IMR-90 (cell line): ENCODE data around the gene VTN. TPM values are rescaled to one million over a fixed set of nuclear protein-coding genes. Genes with fewer than 3 reads are reported as not detected.

Source experiments
- ATAC-seq: fragments of 200-7000 bp; cut with Tn5 transposase; 2 replicates; pipeline ENCODE4 v1.9.1; 2020; ENCODE audit warnings: low read depth, mild to moderate bottlenecking, moderate library complexity
- BruUV-seq: library from RNA; stranded (reverse); fragments of 400-500 nt; replicated peaks from 2 replicates; lab custom pipeline; 2021; lab: Mats Ljungman, UMichigan
- CTCF ChIA-PET: fragments of 300-600 bp; formaldehyde crosslinking; extraction: SDS; loops from one replicate; lab custom pipeline; 2021; ENCODE audit warnings: antibody characterized with exemption; lab: Yijun Ruan, JAX
- POLR2A ChIA-PET: fragments of 300-600 bp; sonication (Branson Sonifier 250); formaldehyde crosslinking; loops from one replicate; lab custom pipeline; 2022; ENCODE audit warnings: antibody characterized with exemption; ENCODE audit not compliant: unreplicated experiment; lab: Charles Lee
- DNase-seq: peaks from one replicate; pipeline ENCODE4 v3.0.0; 2013
- H2AFZ ChIP-seq: replicated peaks from 2 replicates; pipeline ENCODE3; 2013; ENCODE audit warnings: low read length, mild to moderate bottlenecking; ENCODE audit not compliant: poor library complexity
- H2AK5ac ChIP-seq: 2 replicates; pipeline ENCODE4 v1.6.1; 2013; ENCODE audit warnings: low read depth, low read length, inconsistent platforms
- H2AK9ac ChIP-seq: replicated peaks from 2 replicates; pipeline ENCODE3; 2013; ENCODE audit warnings: mild to moderate bottlenecking, low read depth, low read length, moderate library complexity; ENCODE audit not compliant: poor library complexity
- H2BK120ac ChIP-seq: 2 replicates; pipeline ENCODE4 v1.6.1; 2013; ENCODE audit warnings: low read depth, low read length, inconsistent platforms
- H2BK15ac ChIP-seq: 3 replicates; pipeline ENCODE4 v1.6.1; 2013; ENCODE audit warnings: low read depth, low read length, inconsistent platforms
- H2BK20ac ChIP-seq: 2 replicates; pipeline ENCODE4 v1.6.1; 2013; ENCODE audit warnings: low read depth, mild to moderate bottlenecking, inconsistent platforms, low read length, moderate library complexity
- H2BK5ac ChIP-seq: 2 replicates; pipeline ENCODE4 v1.6.1; 2013; ENCODE audit warnings: mild to moderate bottlenecking, low read depth, low read length, inconsistent platforms; ENCODE audit not compliant: poor library complexity, severe bottlenecking
- H3K14ac ChIP-seq: replicated peaks from 2 replicates; pipeline ENCODE4 v1.6.1; 2013; ENCODE audit warnings: low read depth, low read length, inconsistent platforms
- H3K18ac ChIP-seq: 2 replicates; pipeline ENCODE4 v1.6.1; 2013; ENCODE audit warnings: low read depth, low read length, control low read depth
- H3K23ac ChIP-seq: 2 replicates; pipeline ENCODE4 v1.6.1; 2013; ENCODE audit warnings: low read depth, low read length, inconsistent platforms
- H3K27ac ChIP-seq: 2 replicates; pipeline ENCODE4 v1.5.1; 2013; ENCODE audit warnings: mild to moderate bottlenecking, control low read depth, low read length; ENCODE audit not compliant: insufficient read depth
- H3K27me3 ChIP-seq: 2 replicates; pipeline ENCODE4 v1.6.1; 2013; ENCODE audit warnings: low read length; ENCODE audit not compliant: control insufficient read depth, insufficient read depth
- H3K36me3 ChIP-seq: 2 replicates; pipeline ENCODE4 v1.6.1; 2013; ENCODE audit warnings: low read length, mixed read lengths; ENCODE audit not compliant: control insufficient read depth, insufficient read depth
- H3K4ac ChIP-seq: 2 replicates; pipeline ENCODE4 v1.6.1; 2013; ENCODE audit warnings: low read depth, low read length, inconsistent platforms
- H3K4me1 ChIP-seq: 2 replicates; pipeline ENCODE4 v1.6.1; 2013; ENCODE audit warnings: low read length, mixed read lengths; ENCODE audit not compliant: control insufficient read depth, insufficient read depth
- H3K4me2 ChIP-seq: 2 replicates; pipeline ENCODE4 v1.6.1; 2013; ENCODE audit warnings: low read depth, mild to moderate bottlenecking, control low read depth, low read length, moderate library complexity
- H3K4me3 ChIP-seq: 2 replicates; pipeline ENCODE4 v1.5.1; 2013; ENCODE audit warnings: low read depth, mild to moderate bottlenecking, control low read depth, low read length, moderate library complexity; ENCODE audit not compliant: insufficient read depth
- H3K56ac ChIP-seq: 2 replicates; pipeline ENCODE4 v1.6.1; 2013; ENCODE audit warnings: low read length, inconsistent platforms; ENCODE audit not compliant: insufficient read depth; ENCODE audit errors: extremely low read depth
- H3K79me1 ChIP-seq, 2 experiments: 2 replicates each; pipeline ENCODE4 v1.6.1; 2013; ENCODE audit warnings: low read length in 2 of 2, inconsistent platforms in 1 of 2, low read depth in 1 of 2
- H3K9ac ChIP-seq: 2 replicates; pipeline ENCODE4 v1.6.1; 2013; ENCODE audit warnings: low read depth, low read length, control low read depth
- H3K9me1 ChIP-seq: 2 replicates; pipeline ENCODE4 v1.6.1; 2013; ENCODE audit warnings: low read length, inconsistent platforms; ENCODE audit not compliant: insufficient read depth
- H3K9me3 ChIP-seq: 2 replicates; pipeline ENCODE4 v1.6.1; 2013; ENCODE audit warnings: low read length; ENCODE audit not compliant: control insufficient read depth, insufficient read depth
- H4K20me1 ChIP-seq: 2 replicates; pipeline ENCODE4 v1.6.1; 2013; ENCODE audit warnings: low read length, inconsistent platforms; ENCODE audit not compliant: insufficient read depth
- H4K5ac ChIP-seq: 2 replicates; pipeline ENCODE4 v1.6.1; 2013; ENCODE audit warnings: mild to moderate bottlenecking, low read depth, low read length, control low read depth
- H4K8ac ChIP-seq, 2 experiments: 2 replicates each; pipeline ENCODE4 v1.6.1; 2013; ENCODE audit warnings: low read depth in 2 of 2, low read length in 2 of 2, control low read depth in 1 of 2, inconsistent platforms in 1 of 2
- H4K91ac ChIP-seq: 2 replicates; pipeline ENCODE4 v1.6.1; 2013; ENCODE audit warnings: low read depth, low read length, inconsistent platforms; ENCODE audit not compliant: insufficient read depth
- BHLHE40 ChIP-seq: fragments of 150-350 bp; IDR thresholded peaks from 2 replicates; pipeline ENCODE4 v1.6.1; 2016; ENCODE audit warnings: mild to moderate bottlenecking, low read depth, low read length
- CEBPB ChIP-seq: IDR thresholded peaks from 2 replicates; pipeline ENCODE4 v1.6.1; 2012; ENCODE audit warnings: low read depth, low read length, improper control_type of control experiment
- CHD1 ChIP-seq: IDR thresholded peaks from 2 replicates; pipeline ENCODE4 v1.6.1; 2012; ENCODE audit warnings: low read depth, low read length, improper control_type of control experiment
- CTCF ChIP-seq: conservative IDR thresholded peaks from 2 replicates; pipeline ENCODE4 v1.5.1; 2012; ENCODE audit warnings: mild to moderate bottlenecking, low read depth, low read length, improper control_type of control experiment
- ELK1 ChIP-seq: fragments of 150-350 bp; IDR thresholded peaks from 2 replicates; pipeline ENCODE4 v1.6.1; 2016; ENCODE audit warnings: low read depth, mild to moderate bottlenecking, low read length, moderate library complexity, borderline replicate concordance
- FOS ChIP-seq: fragments of 150-350 bp; IDR thresholded peaks from 2 replicates; pipeline ENCODE4 v1.6.1; 2016; ENCODE audit warnings: low read depth, low read length
- MAFK ChIP-seq: IDR thresholded peaks from 2 replicates; pipeline ENCODE4 v1.6.1; 2012; ENCODE audit warnings: low read depth, low read length, improper control_type of control experiment
- MAZ ChIP-seq: IDR thresholded peaks from 2 replicates; pipeline ENCODE4 v1.6.1; 2012; ENCODE audit warnings: low read depth, mild to moderate bottlenecking, low read length, improper control_type of control experiment, moderate library complexity, borderline replicate concordance
- MXI1 ChIP-seq: IDR thresholded peaks from 2 replicates; pipeline ENCODE4 v1.6.1; 2012; ENCODE audit warnings: low read depth, mild to moderate bottlenecking, low read length, moderate library complexity, borderline replicate concordance
- NFE2L2 ChIP-seq: fragments of 150-350 bp; IDR thresholded peaks from 2 replicates; pipeline ENCODE4 v1.6.1; 2016; ENCODE audit warnings: low read depth, mild to moderate bottlenecking, low read length
- POLR2A ChIP-seq: IDR thresholded peaks from 2 replicates; pipeline ENCODE4 v1.6.1; 2012; ENCODE audit warnings: mild to moderate bottlenecking, low read depth, low read length
- RAD21 ChIP-seq: IDR thresholded peaks from 2 replicates; pipeline ENCODE4 v1.6.1; 2012; ENCODE audit warnings: low read length, improper control_type of control experiment
- RCOR1 ChIP-seq: IDR thresholded peaks from 2 replicates; pipeline ENCODE4 v1.6.1; 2012; ENCODE audit warnings: mild to moderate bottlenecking, low read length, improper control_type of control experiment; ENCODE audit not compliant: insufficient replicate concordance
- RFX5 ChIP-seq: IDR thresholded peaks from 2 replicates; pipeline ENCODE4 v1.8.0; 2012; ENCODE audit warnings: low read depth, mild to moderate bottlenecking, low read length, moderate library complexity
- SMC3 ChIP-seq: fragments of 150-350 bp; IDR thresholded peaks from 2 replicates; pipeline ENCODE4 v1.6.1; 2016; ENCODE audit warnings: low read depth, mild to moderate bottlenecking, antibody characterized with exemption, low read length, moderate library complexity
- USF2 ChIP-seq: fragments of 150-350 bp; IDR thresholded peaks from 2 replicates; pipeline ENCODE4 v1.6.1; 2017; ENCODE audit warnings: mild to moderate bottlenecking, antibody characterized with exemption, low read length, low read depth
- WGBS, 2 experiments: methylation state at CpG; one replicate each; pipeline versions ENCODE4 v1.1.5 to v1.1.7; 2013; ENCODE audit warnings: missing lambda C conversion rate in 2 of 2; ENCODE audit not compliant: insufficient read length in 1 of 2; ENCODE audit errors: extremely low coverage in 2 of 2; 5-methylcytosine and 5-hydroxymethylcytosine counted together
- dilution Hi-C: fragments of 300-500 bp; cut with HindIII; formaldehyde crosslinking; loops from one replicate; pipeline ENCODE4 v1.14.3; 2018; ENCODE audit warnings: low sequenced_read_pairs; ENCODE audit not compliant: unreplicated experiment
- in situ Hi-C: fragments of 300-500 bp; cut with MboI; formaldehyde crosslinking; loops from 3 replicates; pipeline ENCODE4 v1.14.3; 2019; ENCODE audit warnings: low sequenced_read_pairs, inconsistent platforms, mixed read lengths
- intact Hi-C: fragments of 100-400 bp; cut with micrococcal nuclease; formaldehyde crosslinking; loops from 2 replicates; pipeline ENCODE4 v1.10.0; 2022
- polyA plus RNA-seq, 3 experiments: library from polyadenylated mRNA; depleted of rRNA; stranded (reverse); fragments of >200 nt; gene quantifications; 2 replicates each; pipeline ENCODE4 v1.2.3, GENCODE V29; 2012; ENCODE audit warnings: low replicate concordance in 1 of 3
- total RNA-seq: library from RNA; depleted of rRNA; stranded (reverse); fragments of >200 nt; gene quantifications from 2 replicates; pipeline ENCODE4 v1.2.3, GENCODE V29; 2012

Gene VTN
- total and polyA plus RNA-seq, 2 of the 4 experiments (the other 2 are of a cell fraction): 0.18 to 1.0 TPM

GRCh38 chr17:28390984-28391383 lies 20.9 kb upstream of the VTN start:
- TF ChIP-seq RAD21 (no peak), POLR2A (no peak), NFE2L2 (no peak), SMC3 (no peak), RFX5 (no peak), MXI1 (no peak), CHD1 (no peak), MAFK (no peak), FOS (no peak), RCOR1 (no peak), BHLHE40 (no peak), CEBPB (no peak), MAZ (no peak), ELK1 (no peak), CTCF (no peak), USF2 (no peak)
- in situ Hi-C loops: no loop called here

More at GRCh38 chr17:28390984-28391383, 20.9 kb upstream of the VTN start:
- POLR2A ChIA-PET: no interaction called here
- Histone ChIP-seq H4K8ac (no peak overlapping the region), H3K36me3 (peaks cover 29% of the 10 kb centered on the region), H4K5ac (no peak overlapping the region), H3K9me3 (no peaks in the 10 kb centered on the region), H2AK9ac (no peak overlapping the region), H2BK5ac (no peak overlapping the region), H2AFZ (no peak overlapping the region), H3K9ac (no peak overlapping the region), H4K91ac (no peak overlapping the region), H3K27me3 (no peaks in the 10 kb centered on the region), H3K18ac (no peak overlapping the region), H2AK5ac (no peak overlapping the region), H3K9me1 (peaks cover 7% of the 10 kb centered on the region; the same call in 1 of the 2 replicates), H2BK20ac (no peak overlapping the region), H3K14ac (no peak overlapping the region), H3K4me2 (no peak overlapping the region), H3K4me1 (peaks cover 10% of the 10 kb centered on the region), H3K56ac (no peak overlapping the region; the same call in 1 of the 2 replicates), H2BK15ac (no peak overlapping the region), H3K79me1 (no peaks in the 10 kb centered on the region), H3K27ac (no peak overlapping the region), H3K23ac (no peak overlapping the region), H2BK120ac (no peak overlapping the region), H3K4me3 (no peak overlapping the region), H4K20me1 (no peaks in the 10 kb centered on the region), H3K4ac (no peak overlapping the region)
- intact Hi-C loops: no loop called here
- no peak for ATAC-seq
- DNase-seq: no peak
- dilution Hi-C loops: no loop called here
- no TSS peak for BruUV-seq
- no CpG with 5 or more reads among the region's 1 CpG for WGBS, 2 experiments
- CTCF ChIA-PET: no interaction called here
